Tibial artery (tissue), 4 donors: ENCODE data around the gene ATP11A.

Experiments used
- DNase-seq, 2 donors: peaks; one replicate each; pipeline ENCODE4 v3.0.0-alpha.2; 2019
- H3K27ac ChIP-seq, 2 donors: fragments of 200-600 bp; sonication (generic) in 1 of 2; 1 replicate in 1 of 2; 2 replicates in 1 of 2; pipeline ENCODE4 v1.5.1; 2018 to 2019; ENCODE audit warnings: mild to moderate bottlenecking in 1 of 2
- H3K27me3 ChIP-seq, 2 donors: fragments of 200-600 bp; sonication (generic) in 1 of 2; one replicate each; pipeline versions ENCODE4 v1.5.1 to v1.6.0; 2016 to 2019
- H3K36me3 ChIP-seq, 3 donors: fragments of 200-600 bp; sonication (generic) in 2 of 3; one replicate each; pipeline ENCODE4 v1.5.1; 2016 to 2019; ENCODE audit warnings: mild to moderate bottlenecking in 2 of 3
- H3K4me1 ChIP-seq, 4 donors: fragments of 200-600 bp; sonication (generic) in 2 of 4; 1 replicate in 3 of 4; 2 replicates in 1 of 4; pipeline ENCODE4 v1.5.1; 2016 to 2019
- H3K4me3 ChIP-seq, 2 donors: fragments of 200-600 bp; sonication (generic) in 1 of 2; 1 replicate in 1 of 2; 2 replicates in 1 of 2; pipeline ENCODE4 v1.5.1; 2018 to 2019; ENCODE audit warnings: mild to moderate bottlenecking in 2 of 2
- H3K9me3 ChIP-seq, 3 donors: fragments of 200-600 bp; sonication (generic) in 1 of 3; one replicate each; pipeline ENCODE4 v1.5.1; 2016 to 2019
- CTCF ChIP-seq, 2 experiments: fragments of 200-600 bp in 1 of 2; fragments of 450-650 bp in 1 of 2; IDR thresholded peaks; one replicate each; pipeline ENCODE4 v1.5.1; 2017 to 2019; ENCODE audit warnings: antibody characterized with exemption in 2 of 2, mild to moderate bottlenecking in 1 of 2, moderate library complexity in 1 of 2
- intact Hi-C: fragments of 100-400 bp; cut with DNase I; formaldehyde crosslinking; loops from one replicate; pipeline ENCODE4 v1.15.0; 2023; ENCODE audit warnings: low total_unique reads

ATP11A gene

DNA sequence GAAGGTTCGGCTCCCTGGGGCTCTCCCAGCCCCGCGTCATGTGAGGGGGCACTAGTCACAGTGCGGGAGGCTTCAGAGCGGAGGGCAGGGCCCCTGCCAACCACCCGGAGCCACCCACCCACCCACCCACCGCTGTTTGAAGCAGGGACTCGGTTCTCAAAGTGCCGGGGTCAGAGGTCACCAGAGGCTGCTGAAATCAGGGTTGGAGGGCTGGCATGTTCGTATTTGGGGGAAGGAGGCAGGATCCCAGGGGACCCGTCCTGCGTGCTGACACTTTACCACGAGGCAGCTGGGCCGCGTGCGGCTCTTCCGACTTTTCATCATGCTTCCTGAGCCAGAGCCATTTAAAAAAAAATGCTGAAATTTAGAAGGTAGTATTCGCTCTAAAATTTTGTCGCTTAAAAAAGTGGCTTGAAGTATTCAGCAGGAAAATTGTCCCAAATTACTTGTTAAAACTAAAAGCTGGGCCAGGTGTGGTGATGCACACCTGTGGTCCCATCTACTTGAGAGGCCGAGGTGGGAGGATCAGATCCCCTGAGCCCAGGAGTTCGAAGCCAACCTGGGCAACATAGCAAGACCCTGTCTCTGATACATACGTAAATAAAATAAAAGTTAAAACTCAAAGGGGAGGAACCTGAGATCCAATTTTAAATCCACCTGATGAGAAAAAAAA is 21.2 kb downstream of the ATP11A start:
- no peak for TF ChIP-seq CTCF (IDR thresholded peaks at IDR 0.05)
- peaks cover 0 to 8% (median 2%) of the 10 kb centered on the region in 3 donors for H3K9me3 ChIP-seq
- intact Hi-C loops, result no loop called here
- peak in 1 of 2 donors; percentile 60 for DNase-seq
- H3K27ac ChIP-seq, result peak overlapping the region; percentile 64 to 68
- peak overlapping the region; percentile 15 to 22 for H3K4me3 ChIP-seq
- peaks cover 0 to 24% (median 15%) of the 10 kb centered on the region in 4 donors for H3K4me1 ChIP-seq
- H3K36me3 ChIP-seq, result no peaks in the 10 kb centered on the region
- no peaks in the 10 kb centered on the region for H3K27me3 ChIP-seq

GRCh38 chr13:112711528-112712265 is 21.9 kb downstream of the ATP11A start:
- H3K36me3 ChIP-seq, result no peaks in the 10 kb centered on the region
- TF ChIP-seq CTCF (IDR thresholded peaks at IDR 0.05), result no peak
- intact Hi-C loops, result no loop called here
- H3K9me3 ChIP-seq, result peaks cover 0 to 8% (median 2%) of the 10 kb centered on the region in 3 donors
- no peaks in the 10 kb centered on the region for H3K27me3 ChIP-seq
- peaks cover 0 to 24% (median 15%) of the 10 kb centered on the region in 4 donors for H3K4me1 ChIP-seq
- H3K4me3 ChIP-seq, result peak overlapping the region; percentile 15 to 22
- DNase-seq, result peak; percentile 91 to 93
- H3K27ac ChIP-seq, result peak overlapping the region; percentile 64 to 68

DNA sequence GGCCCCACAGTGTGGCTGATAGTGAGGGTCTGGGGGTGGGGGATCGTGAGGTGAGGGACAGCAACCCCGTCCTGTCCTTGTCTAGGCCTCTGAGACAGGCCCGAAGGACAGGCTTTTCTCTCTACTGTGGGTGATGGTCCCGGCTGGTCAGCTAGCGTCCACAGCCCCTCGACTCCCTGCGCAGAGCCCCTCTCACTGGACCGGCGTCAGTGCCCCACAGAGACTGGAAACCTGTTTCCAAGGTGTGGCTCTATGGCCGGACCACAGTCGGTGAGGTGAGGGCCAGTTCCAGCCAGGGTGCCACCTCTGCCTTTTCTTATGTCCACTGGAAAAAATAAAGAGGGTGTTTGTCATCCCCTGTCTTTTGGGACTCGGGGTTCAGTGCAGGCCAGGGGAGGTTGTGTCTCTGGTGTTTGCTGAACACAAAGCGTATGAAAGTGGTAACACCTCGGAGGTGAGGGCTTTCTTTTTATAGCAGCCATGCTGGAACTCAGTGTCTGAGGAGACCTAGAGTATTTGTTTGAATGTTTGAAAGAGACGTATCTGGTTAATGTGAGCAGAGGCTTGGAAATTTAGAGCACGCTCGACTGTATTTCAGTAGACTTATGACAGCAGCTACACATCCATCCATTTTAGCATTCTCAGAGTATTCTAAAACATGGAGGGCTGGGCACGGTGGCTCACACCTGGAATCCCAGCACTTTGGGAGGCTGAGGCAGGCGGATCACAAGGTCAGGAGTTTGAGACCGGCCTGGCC is 22.8 kb downstream of the ATP11A start:
- no peak for TF ChIP-seq CTCF (IDR thresholded peaks at IDR 0.05)
- Histone ChIP-seq H3K27me3 (no peaks in the 10 kb centered on the region), H3K36me3 (no peaks in the 10 kb centered on the region), H3K4me3 (no peak overlapping the region), H3K27ac (peak overlapping the region; percentile 64 to 68), H3K4me1 (peaks cover 0 to 24% (median 15%) of the 10 kb centered on the region in 4 donors), H3K9me3 (peaks cover 0 to 8% (median 2%) of the 10 kb centered on the region in 3 donors)
- peak in 1 of 2 donors; percentile 20 for DNase-seq
- intact Hi-C loops, result no loop called here

DNA sequence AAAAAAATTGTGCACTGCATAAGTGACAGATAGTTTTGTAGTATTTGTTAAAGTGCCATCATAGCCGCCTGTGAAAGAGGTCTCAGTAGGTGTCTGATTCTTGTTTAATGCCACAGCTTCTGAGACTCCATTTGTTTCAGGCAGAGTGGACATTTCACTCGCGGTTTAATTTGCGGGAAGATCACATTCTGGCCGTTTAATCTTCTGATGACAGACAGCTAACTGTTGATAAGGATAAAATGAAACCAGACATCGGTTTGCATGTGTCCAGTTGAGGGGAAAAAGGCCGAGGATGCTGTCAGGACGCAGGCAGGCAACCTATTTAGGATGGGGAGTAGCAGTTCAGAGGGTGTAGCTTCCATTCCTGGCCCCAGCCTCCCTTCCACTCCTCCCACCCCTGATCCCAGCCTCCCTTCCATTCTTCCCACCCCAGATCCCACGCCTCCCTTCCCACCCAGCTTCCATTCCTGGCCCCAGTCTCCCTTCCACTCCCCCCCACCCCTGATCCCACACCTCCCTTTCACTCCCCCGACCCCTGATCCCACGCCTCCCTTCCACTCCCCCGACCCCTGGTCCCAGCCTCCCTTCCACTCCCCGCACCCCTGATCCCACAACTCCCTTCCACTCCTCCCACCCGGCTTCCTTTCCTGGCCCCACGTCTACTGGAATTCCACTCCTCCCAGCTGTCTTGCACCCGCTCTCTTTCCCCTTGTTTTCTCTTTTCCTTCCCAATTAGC is 23.8 kb downstream of the ATP11A start:
- H3K27ac ChIP-seq, result no peak overlapping the region
- intact Hi-C loops, result no loop called here
- peaks cover 0 to 8% (median 2%) of the 10 kb centered on the region in 3 donors for H3K9me3 ChIP-seq
- no peak for TF ChIP-seq CTCF (IDR thresholded peaks at IDR 0.05)
- H3K4me1 ChIP-seq, result peaks cover 0 to 24% (median 15%) of the 10 kb centered on the region in 4 donors
- H3K27me3 ChIP-seq, result no peaks in the 10 kb centered on the region
- no peak overlapping the region for H3K4me3 ChIP-seq
- peak in 1 of 2 donors; percentile 48 for DNase-seq
- H3K36me3 ChIP-seq, result no peaks in the 10 kb centered on the region
